Measurements from ENCODE around the gene KRTAP12-2.

KRTAP12-2 gene

GRCh38 chr21:44626673-44627143 lies 40.0 kb downstream of the KRTAP12-2 start, which contains the start of gene KRTAP10-9:
Gene KRTAP10-9, plus strand, starts transcription at chr21:44627093. Its CDS starts 79 bp downstream, at chr21:44627172.
- Histone ChIP-seq H3K27ac (ENCODE audit: low read depth, low read length) (no peak within 1 kb of the TSS), H3K27me3 (ENCODE audit: control insufficient read depth in 1 of 2, insufficient read depth in 2 of 2, low read length in 2 of 2) (peaks cover 0 to 5% of the 10 kb centered on the region in 2 donors), H3K36me3 (ENCODE audit: control insufficient read depth in 1 of 2, insufficient read depth in 2 of 2, low read length in 2 of 2) (no peaks in the 10 kb centered on the region), H3K9ac (ENCODE audit: low read depth in 1 of 2, low read length in 2 of 2) (no peak within 1 kb of the TSS), H3K4me1 (ENCODE audit: control insufficient read depth in 1 of 2, insufficient read depth in 2 of 2, low read length in 2 of 2) (no peaks in the 10 kb centered on the region), H3K4me3 (ENCODE audit: low read depth in 1 of 2, low read length in 2 of 2) (no peak within 1 kb of the TSS), H3K9me3 (ENCODE audit: control insufficient read depth in 1 of 2, low read length in 2 of 2) (peaks cover 11 to 15% of the 10 kb centered on the region in 2 donors)

- H3K4me3 ChIP-seq (ENCODE audit: low read depth in 1 of 2, low read length in 2 of 2) = no peak overlapping the region
- peaks cover 0 to 5% of the 10 kb centered on the region in 2 donors for H3K27me3 ChIP-seq (ENCODE audit: control insufficient read depth in 1 of 2, insufficient read depth in 2 of 2, low read length in 2 of 2)
- no peaks in the 10 kb centered on the region for H3K4me1 ChIP-seq (ENCODE audit: control insufficient read depth in 1 of 2, insufficient read depth in 2 of 2, low read length in 2 of 2)
- H3K9ac ChIP-seq (ENCODE audit: low read depth in 1 of 2, low read length in 2 of 2) = no peak overlapping the region
- H3K36me3 ChIP-seq (ENCODE audit: control insufficient read depth in 1 of 2, insufficient read depth in 2 of 2, low read length in 2 of 2) = no peaks in the 10 kb centered on the region
- peaks cover 11 to 15% of the 10 kb centered on the region in 2 donors for H3K9me3 ChIP-seq (ENCODE audit: control insufficient read depth in 1 of 2, low read length in 2 of 2)
- H3K27ac ChIP-seq (ENCODE audit: low read depth, low read length) = no peak overlapping the region
Measured at GRCh38 chr21:44626262-44626661, 40.5 kb downstream of the KRTAP12-2 start.

- Histone ChIP-seq H3K36me3 (ENCODE audit: control insufficient read depth in 1 of 2, insufficient read depth in 2 of 2, low read length in 2 of 2) (no peaks in the 10 kb centered on the region), H3K9me3 (ENCODE audit: control insufficient read depth in 1 of 2, low read length in 2 of 2) (peaks cover 11 to 15% of the 10 kb centered on the region in 2 donors), H3K27me3 (ENCODE audit: control insufficient read depth in 1 of 2, insufficient read depth in 2 of 2, low read length in 2 of 2) (peaks cover 0 to 5% of the 10 kb centered on the region in 2 donors), H3K4me3 (ENCODE audit: low read depth in 1 of 2, low read length in 2 of 2) (no peak overlapping the region), H3K27ac (ENCODE audit: low read depth, low read length) (no peak overlapping the region), H3K9ac (ENCODE audit: low read depth in 1 of 2, low read length in 2 of 2) (no peak overlapping the region), H3K4me1 (ENCODE audit: control insufficient read depth in 1 of 2, insufficient read depth in 2 of 2, low read length in 2 of 2) (no peaks in the 10 kb centered on the region)
Measured at GRCh38 chr21:44625756-44626155, 41.0 kb downstream of the KRTAP12-2 start.

GRCh38 chr21:44623575-44623974 lies 43.2 kb downstream of the KRTAP12-2 start:
- Histone ChIP-seq H3K27me3 (ENCODE audit: control insufficient read depth in 1 of 2, insufficient read depth in 2 of 2, low read length in 2 of 2) (no peaks in the 10 kb centered on the region), H3K4me1 (ENCODE audit: control insufficient read depth in 1 of 2, insufficient read depth in 2 of 2, low read length in 2 of 2) (peaks cover 0 to 8% of the 10 kb centered on the region in 2 donors), H3K36me3 (ENCODE audit: control insufficient read depth in 1 of 2, insufficient read depth in 2 of 2, low read length in 2 of 2) (no peaks in the 10 kb centered on the region), H3K9me3 (ENCODE audit: control insufficient read depth in 1 of 2, low read length in 2 of 2) (peaks cover 11 to 15% of the 10 kb centered on the region in 2 donors), H3K27ac (ENCODE audit: low read depth, low read length) (no peak overlapping the region), H3K9ac (ENCODE audit: low read depth in 1 of 2, low read length in 2 of 2) (no peak overlapping the region), H3K4me3 (ENCODE audit: low read depth in 1 of 2, low read length in 2 of 2) (no peak overlapping the region)

- H3K27ac ChIP-seq (ENCODE audit: low read depth, low read length) = no peak overlapping the region
- no peaks in the 10 kb centered on the region for H3K36me3 ChIP-seq (ENCODE audit: control insufficient read depth in 1 of 2, insufficient read depth in 2 of 2, low read length in 2 of 2)
- no peak overlapping the region for H3K9ac ChIP-seq (ENCODE audit: low read depth in 1 of 2, low read length in 2 of 2)
- H3K9me3 ChIP-seq (ENCODE audit: control insufficient read depth in 1 of 2, low read length in 2 of 2) = peaks cover 11 to 15% of the 10 kb centered on the region in 2 donors
- peaks cover 0 to 11% of the 10 kb centered on the region in 2 donors for H3K4me1 ChIP-seq (ENCODE audit: control insufficient read depth in 1 of 2, insufficient read depth in 2 of 2, low read length in 2 of 2)
- H3K27me3 ChIP-seq (ENCODE audit: control insufficient read depth in 1 of 2, insufficient read depth in 2 of 2, low read length in 2 of 2) = no peaks in the 10 kb centered on the region
- H3K4me3 ChIP-seq (ENCODE audit: low read depth in 1 of 2, low read length in 2 of 2) = no peak overlapping the region
Measured at GRCh38 chr21:44619886-44620285, 46.8 kb downstream of the KRTAP12-2 start.

GRCh38 chr21:44618909-44619308 lies 47.8 kb downstream of the KRTAP12-2 start:
- no peaks in the 10 kb centered on the region for H3K36me3 ChIP-seq (ENCODE audit: control insufficient read depth in 1 of 2, insufficient read depth in 2 of 2, low read length in 2 of 2)
- no peaks in the 10 kb centered on the region for H3K27me3 ChIP-seq (ENCODE audit: control insufficient read depth in 1 of 2, insufficient read depth in 2 of 2, low read length in 2 of 2)
- H3K4me3 ChIP-seq (ENCODE audit: low read depth in 1 of 2, low read length in 2 of 2) = no peak overlapping the region
- H3K9me3 ChIP-seq (ENCODE audit: control insufficient read depth in 1 of 2, low read length in 2 of 2) = peaks cover 9% of the 10 kb centered on the region in 2 donors
- no peak overlapping the region for H3K9ac ChIP-seq (ENCODE audit: low read depth in 1 of 2, low read length in 2 of 2)
- peaks cover 0 to 11% of the 10 kb centered on the region in 2 donors for H3K4me1 ChIP-seq (ENCODE audit: control insufficient read depth in 1 of 2, insufficient read depth in 2 of 2, low read length in 2 of 2)
- H3K27ac ChIP-seq (ENCODE audit: low read depth, low read length) = no peak overlapping the region

GRCh38 chr21:44618504-44618903 lies 48.2 kb downstream of the KRTAP12-2 start:
- no peak overlapping the region for H3K4me3 ChIP-seq (ENCODE audit: low read depth in 1 of 2, low read length in 2 of 2)
- H3K27ac ChIP-seq (ENCODE audit: low read depth, low read length) = no peak overlapping the region
- H3K9ac ChIP-seq (ENCODE audit: low read depth in 1 of 2, low read length in 2 of 2) = no peak overlapping the region
- no peaks in the 10 kb centered on the region for H3K27me3 ChIP-seq (ENCODE audit: control insufficient read depth in 1 of 2, insufficient read depth in 2 of 2, low read length in 2 of 2)
- H3K36me3 ChIP-seq (ENCODE audit: control insufficient read depth in 1 of 2, insufficient read depth in 2 of 2, low read length in 2 of 2) = no peaks in the 10 kb centered on the region
- H3K4me1 ChIP-seq (ENCODE audit: control insufficient read depth in 1 of 2, insufficient read depth in 2 of 2, low read length in 2 of 2) = peaks cover 0 to 11% of the 10 kb centered on the region in 2 donors
- H3K9me3 ChIP-seq (ENCODE audit: control insufficient read depth in 1 of 2, low read length in 2 of 2) = peaks cover 5 to 7% of the 10 kb centered on the region in 2 donors

GRCh38 chr21:44617071-44617501 lies 49.6 kb downstream of the KRTAP12-2 start:
- H3K9me3 ChIP-seq (ENCODE audit: control insufficient read depth in 1 of 2, low read length in 2 of 2) = no peaks in the 10 kb centered on the region
- H3K36me3 ChIP-seq (ENCODE audit: control insufficient read depth in 1 of 2, insufficient read depth in 2 of 2, low read length in 2 of 2) = no peaks in the 10 kb centered on the region
- no peak overlapping the region for H3K9ac ChIP-seq (ENCODE audit: low read depth in 1 of 2, low read length in 2 of 2)
- H3K27ac ChIP-seq (ENCODE audit: low read depth, low read length) = no peak overlapping the region
- no peaks in the 10 kb centered on the region for H3K27me3 ChIP-seq (ENCODE audit: control insufficient read depth in 1 of 2, insufficient read depth in 2 of 2, low read length in 2 of 2)
- H3K4me1 ChIP-seq (ENCODE audit: control insufficient read depth in 1 of 2, insufficient read depth in 2 of 2, low read length in 2 of 2) = peaks cover 0 to 11% of the 10 kb centered on the region in 2 donors
- H3K4me3 ChIP-seq (ENCODE audit: low read depth in 1 of 2, low read length in 2 of 2) = no peak overlapping the region

GRCh38 chr21:44616591-44616926 lies 50.2 kb downstream of the KRTAP12-2 start:
- Histone ChIP-seq H3K4me1 (ENCODE audit: control insufficient read depth in 1 of 2, insufficient read depth in 2 of 2, low read length in 2 of 2) (peaks cover 0 to 11% of the 10 kb centered on the region in 2 donors), H3K27me3 (ENCODE audit: control insufficient read depth in 1 of 2, insufficient read depth in 2 of 2, low read length in 2 of 2) (no peaks in the 10 kb centered on the region), H3K27ac (ENCODE audit: low read depth, low read length) (no peak overlapping the region), H3K9ac (ENCODE audit: low read depth in 1 of 2, low read length in 2 of 2) (no peak overlapping the region), H3K4me3 (ENCODE audit: low read depth in 1 of 2, low read length in 2 of 2) (no peak overlapping the region), H3K36me3 (ENCODE audit: control insufficient read depth in 1 of 2, insufficient read depth in 2 of 2, low read length in 2 of 2) (no peaks in the 10 kb centered on the region), H3K9me3 (ENCODE audit: control insufficient read depth in 1 of 2, low read length in 2 of 2) (no peaks in the 10 kb centered on the region)

Data from duodenal mucosa (tissue), 2 donors.